DMS53 (cell line): ENCODE data around the gene ZNF609.

Source experiments
- DNase-seq: peaks from one replicate; lab custom pipeline; 2025; lab: John Stamatoyannopoulos, UW

Gene ZNF609

DNA sequence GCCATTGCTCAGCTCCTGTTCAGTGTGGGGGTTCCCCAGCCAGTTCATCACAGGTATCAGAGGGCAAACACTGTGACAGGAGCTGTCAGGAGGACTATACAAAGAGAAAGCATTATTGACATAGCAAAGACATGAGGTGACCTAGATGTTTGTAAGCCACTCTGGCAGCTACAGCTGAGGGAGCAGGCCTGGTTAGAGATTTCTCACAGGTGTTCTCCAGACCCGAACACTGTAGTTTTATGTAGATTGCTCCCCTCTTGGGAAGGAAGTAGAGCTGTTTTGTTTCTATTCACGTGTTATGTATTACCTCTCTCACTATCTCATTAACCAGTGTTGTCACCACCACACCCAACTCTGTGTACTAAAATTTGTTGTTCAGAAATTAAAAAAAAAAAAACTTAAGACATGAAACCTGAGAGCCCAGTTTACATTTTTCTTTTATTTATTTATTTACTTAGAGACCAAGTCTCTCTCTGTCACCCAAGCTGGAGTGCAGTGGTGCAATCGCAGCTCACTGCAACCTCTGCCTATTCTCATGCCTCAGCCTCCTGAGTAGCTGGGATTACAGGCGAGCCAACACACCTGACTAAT lies 191.3 kb downstream of the ZNF609 start:
- DNase-seq = peak; percentile 85

GRCh38 chr15:64653757-64654156 lies 193.4 kb downstream of the ZNF609 start:
- DNase-seq = peak; percentile 15

GRCh38 chr15:64656508-64656907 lies 196.1 kb downstream of the ZNF609 start:
- no peak for DNase-seq

GRCh38 chr15:64665179-64665578 lies 204.8 kb downstream of the ZNF609 start:
- no peak for DNase-seq

DNA sequence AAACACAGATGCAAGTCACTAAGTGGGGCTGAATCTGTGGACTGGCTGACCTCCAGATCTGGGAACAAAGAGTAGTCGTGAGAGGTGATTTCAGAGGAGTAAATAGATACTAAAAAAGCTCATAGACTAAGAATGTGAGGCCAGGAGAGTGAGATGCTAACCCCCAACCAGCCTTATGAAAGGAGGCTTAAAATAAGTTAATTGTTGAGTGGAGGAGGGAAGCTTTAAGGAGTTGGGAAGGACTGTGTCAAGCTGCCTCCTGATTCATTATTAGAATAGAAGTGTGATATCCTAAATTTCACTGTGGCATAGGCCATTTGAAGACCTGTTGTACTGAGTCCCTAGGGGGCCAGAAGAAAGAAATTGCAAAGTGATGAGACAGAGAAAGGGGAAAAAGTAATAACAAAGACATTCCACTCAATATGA lies 207.4 kb downstream of the ZNF609 start:
- DNase-seq = no peak

DNA sequence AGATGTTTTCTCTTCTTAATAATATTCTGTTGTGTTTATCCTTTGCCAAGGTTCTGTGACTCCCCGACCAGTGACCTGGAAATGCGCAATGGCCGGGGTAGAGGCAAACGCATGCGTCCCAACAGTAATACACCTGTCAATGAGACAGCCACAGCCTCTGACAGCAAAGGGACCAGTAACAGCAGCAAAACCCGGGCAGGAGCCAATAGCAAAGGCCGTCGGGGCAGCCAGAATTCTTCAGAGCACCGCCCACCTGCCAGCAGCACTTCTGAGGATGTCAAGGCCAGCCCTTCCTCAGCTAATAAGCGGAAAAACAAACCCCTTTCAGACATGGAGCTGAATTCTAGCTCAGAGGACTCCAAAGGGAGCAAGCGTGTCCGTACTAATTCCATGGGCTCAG lies 213.5 kb downstream of the ZNF609 start:
- DNase-seq = no peak

- no peak for DNase-seq
Measured at GRCh38 chr15:64678126-64678819, 217.9 kb downstream of the ZNF609 start.

DNA sequence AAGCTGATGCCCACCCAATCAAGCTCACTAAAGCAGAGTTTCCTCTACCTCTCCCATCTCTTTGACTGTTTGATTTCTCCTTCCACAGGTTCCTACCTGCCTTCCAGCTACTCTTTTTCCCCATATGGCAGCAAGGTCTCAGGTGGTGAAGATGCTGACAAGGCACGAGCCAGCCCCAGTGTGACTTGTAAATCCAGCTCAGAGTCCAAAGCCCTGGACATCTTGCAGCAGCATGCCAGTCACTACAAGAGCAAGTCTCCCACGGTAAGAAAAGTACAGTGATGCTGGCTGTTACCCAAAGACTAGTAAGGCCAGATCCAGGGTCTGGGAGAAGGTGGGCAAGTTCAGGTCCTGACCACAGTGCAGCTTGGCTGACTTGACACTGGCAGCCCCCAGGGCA lies 219.7 kb downstream of the ZNF609 start:
- no peak for DNase-seq

GRCh38 chr15:64681424-64682024 lies 221.1 kb downstream of the ZNF609 start:
- DNase-seq = peak; percentile 76

- DNase-seq = no peak
Measured at GRCh38 chr15:64682255-64682654, 221.9 kb downstream of the ZNF609 start.

DNA sequence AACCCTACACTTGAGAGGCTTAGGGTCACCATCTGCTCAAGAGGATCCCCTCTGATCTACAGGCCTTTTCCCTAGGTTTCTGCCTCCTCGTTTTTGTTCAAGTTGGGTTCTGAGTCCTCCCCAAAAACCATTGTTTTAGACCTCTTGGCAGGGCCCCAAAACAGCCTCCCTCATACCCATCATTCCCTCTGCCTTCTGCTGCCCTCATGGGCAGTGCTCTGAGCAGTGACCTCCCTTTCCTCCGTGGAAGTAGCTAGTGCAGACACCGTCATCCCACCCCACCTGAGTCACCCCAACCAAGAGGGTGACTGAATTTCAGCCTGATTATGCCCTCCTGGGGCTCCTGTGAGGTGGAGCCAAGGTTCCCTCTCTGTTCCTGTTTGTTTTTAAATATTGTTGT lies 223.0 kb downstream of the ZNF609 start:
- no peak for DNase-seq

GRCh38 chr15:64685230-64685888 lies 225.0 kb downstream of the ZNF609 start:
- DNase-seq = no peak

GRCh38 chr15:64686130-64686735 lies 225.9 kb downstream of the ZNF609 start:
- DNase-seq = peak; percentile 60

GRCh38 chr15:64687172-64687571 lies 226.8 kb downstream of the ZNF609 start:
- no peak for DNase-seq

- no peak for DNase-seq
Measured at GRCh38 chr15:64687688-64688087, 227.3 kb downstream of the ZNF609 start.

DNA sequence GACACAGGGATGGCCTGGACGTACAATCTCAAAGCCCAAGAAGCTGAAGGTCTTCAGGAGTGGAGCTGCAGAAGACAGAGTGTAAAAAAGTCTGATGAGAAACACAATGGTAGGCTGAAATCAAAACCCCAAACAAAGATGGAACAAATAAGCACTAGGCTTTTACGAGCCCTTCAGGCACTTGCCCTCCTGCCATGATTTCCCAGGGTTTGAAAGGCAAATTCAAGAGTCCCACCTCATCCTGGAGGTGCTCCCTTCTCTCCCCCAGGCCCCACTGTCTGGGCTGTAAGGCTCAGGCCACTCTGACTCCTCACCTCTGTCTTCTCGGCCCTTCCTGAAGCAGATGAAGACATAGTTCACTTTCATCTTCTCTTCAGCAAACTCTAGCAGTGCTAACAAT lies 228.4 kb downstream of the ZNF609 start:
- no peak for DNase-seq

- DNase-seq = no peak
Measured at GRCh38 chr15:64690008-64690407, 229.6 kb downstream of the ZNF609 start.

DNA sequence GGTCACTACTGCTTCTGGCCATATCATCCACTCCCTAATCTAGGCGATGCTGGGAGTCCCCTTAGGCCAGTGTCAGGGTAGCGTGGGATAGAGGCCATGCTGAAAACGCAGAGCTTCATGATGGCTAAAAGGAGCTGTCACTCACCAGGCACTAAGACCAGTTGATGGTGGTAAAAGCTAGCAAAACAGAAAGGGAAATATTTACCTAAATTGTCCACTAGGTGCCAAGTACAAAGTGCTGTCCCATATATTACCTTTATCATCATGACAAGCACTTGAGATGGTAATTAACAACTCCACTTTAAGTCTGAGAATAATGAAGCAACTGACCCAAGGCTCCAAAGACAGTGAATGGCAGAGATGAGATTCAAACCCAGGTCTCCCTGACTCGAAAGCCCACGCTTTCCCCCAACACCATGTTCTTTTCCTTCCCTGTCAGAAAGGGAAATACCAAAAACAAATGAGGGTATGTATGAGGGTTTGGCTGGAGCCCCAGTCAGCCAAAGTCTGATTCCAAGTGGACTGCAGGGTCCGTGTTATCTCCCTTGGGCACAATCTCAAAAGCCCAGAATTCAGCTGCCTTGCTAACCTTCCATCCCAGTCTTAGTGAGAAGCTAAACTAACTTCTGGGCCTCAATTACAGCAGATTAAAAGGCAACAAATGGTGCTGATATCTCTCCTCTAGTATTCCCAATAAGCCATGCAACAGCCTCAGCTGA lies 230.4 kb downstream of the ZNF609 start:
- no peak for DNase-seq

DNA sequence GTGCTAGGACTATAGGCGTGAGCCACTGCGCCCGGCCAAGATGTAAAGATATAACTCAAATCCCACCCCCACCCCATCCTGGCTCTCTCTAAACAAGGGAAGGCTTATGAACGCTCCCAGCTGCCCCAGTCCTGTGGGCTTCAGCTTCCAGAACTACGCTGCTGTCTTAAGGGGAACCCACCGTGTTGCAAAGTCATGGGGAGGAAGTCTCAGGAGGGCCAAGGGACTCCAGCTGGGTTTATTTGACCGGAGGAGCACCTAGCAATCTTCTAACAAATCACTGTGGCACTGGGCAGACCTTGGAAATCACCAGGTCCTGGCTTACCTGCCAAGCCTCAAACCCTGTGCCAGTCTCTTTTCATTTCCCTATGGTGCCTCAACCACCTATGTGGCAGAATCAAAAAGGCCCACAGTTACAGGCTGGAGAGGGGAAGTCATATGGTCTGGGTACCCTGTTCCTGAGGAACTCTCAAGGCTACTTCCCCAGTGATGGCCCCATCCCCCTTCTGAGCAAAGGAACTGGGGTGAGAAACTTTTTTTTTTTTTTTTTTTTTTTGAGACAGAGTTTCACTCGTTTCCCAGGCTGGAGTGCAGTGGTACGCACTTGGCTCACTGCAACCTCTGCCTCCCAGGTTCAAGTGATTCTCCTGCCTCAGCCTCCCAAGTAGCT lies 231.7 kb downstream of the ZNF609 start:
- DNase-seq = no peak

- DNase-seq = peak; percentile 61
Measured at GRCh38 chr15:64693134-64693533, 232.8 kb downstream of the ZNF609 start.

DNA sequence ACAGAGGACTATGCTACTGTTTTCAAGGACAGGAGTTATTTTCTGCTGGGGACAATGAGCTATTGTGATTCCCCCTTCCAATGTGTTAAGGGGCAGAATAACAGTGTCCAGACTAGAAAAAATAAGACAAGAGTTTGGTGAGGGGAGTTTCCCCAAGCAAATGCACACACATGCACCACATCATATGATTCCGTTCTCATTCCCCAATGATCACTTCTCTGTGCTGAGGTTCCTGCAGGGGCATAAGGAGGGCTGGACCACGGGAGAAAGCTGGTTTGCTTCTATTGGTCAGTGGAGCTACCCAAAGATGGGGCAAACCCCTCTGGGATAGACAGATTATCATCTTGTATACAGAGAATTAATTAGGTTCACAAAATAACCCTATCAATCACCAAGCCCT lies 234.4 kb downstream of the ZNF609 start:
- no peak for DNase-seq
